ENCODE measurements around the gene RNF43. TPM values are rescaled to one million over a fixed set of nuclear protein-coding genes. Genes with fewer than 3 reads are reported as not detected.
A peak's percentile ranks its signal among the peaks of the same experiment; 100 is the strongest.

Gene RNF43
- total RNA-seq (2014; rRNA removed; shearing (Covaris generic)) = 0.08 TPM in 1 of 2 replicates, not detected in the other

- Histone ChIP-seq H3K9me3 (replicated peaks) (no peaks in the 10 kb centered on the region), H3K27me3 (replicated peaks) (peaks cover 48% of the 10 kb centered on the region), H3K36me3 (no peaks in the 10 kb centered on the region)
These were observed at the start of gene RNF43 for GRCh38 chr17:58417300-58418092. Gene RNF43, minus strand, starts transcription at chr17:58417534. Its CDS starts 1,957 bp downstream, at chr17:58415577.

GRCh38 chr17:58455491-58455890 is 38.2 kb upstream of the RNF43 start:
- Histone ChIP-seq H3K27me3 (replicated peaks) (peaks cover 14% of the 10 kb centered on the region; the same call in 1 of the 2 replicates), H3K4me3 (no peak overlapping the region), H3K27ac (no peak overlapping the region), H3K4me1 (replicated peaks) (no peaks in the 10 kb centered on the region), H3K36me3 (no peaks in the 10 kb centered on the region), H3K9me3 (replicated peaks) (no peaks in the 10 kb centered on the region)
- no peak for DNase-seq (ENCODE audit: low read depth in 1 of 2, low spot score in 2 of 2)

More at GRCh38 chr17:58417300-58418092, at the start of gene RNF43:
- H3K4me3 ChIP-seq = no peak within 1 kb of the TSS
- DNase-seq (ENCODE audit: low read depth in 1 of 2, low spot score in 2 of 2) = peak; percentile 75 to 76
- H3K4me1 ChIP-seq (replicated peaks) = no peaks in the 10 kb centered on the region
- no peak within 1 kb of the TSS for H3K27ac ChIP-seq

- peak; percentile 38 to 57 for DNase-seq (ENCODE audit: low read depth in 1 of 2, low spot score in 2 of 2)
- Histone ChIP-seq H3K4me1 (replicated peaks) (no peaks in the 10 kb centered on the region), H3K36me3 (no peaks in the 10 kb centered on the region), H3K27me3 (replicated peaks) (peaks cover 8% of the 10 kb centered on the region; the same call in 1 of the 2 replicates), H3K9me3 (replicated peaks) (no peaks in the 10 kb centered on the region), H3K4me3 (no peak overlapping the region), H3K27ac (no peak overlapping the region)
These were observed 35.4 kb upstream of the RNF43 start for GRCh38 chr17:58452738-58453137.

- Histone ChIP-seq H3K4me3 (no peak overlapping the region), H3K9me3 (replicated peaks) (no peaks in the 10 kb centered on the region), H3K4me1 (replicated peaks) (no peaks in the 10 kb centered on the region), H3K27ac (no peak overlapping the region), H3K27me3 (replicated peaks) (peaks cover 20% of the 10 kb centered on the region), H3K36me3 (no peaks in the 10 kb centered on the region)
- DNase-seq (ENCODE audit: low read depth in 1 of 2, low spot score in 2 of 2) = peak; percentile 65 to 78
These were observed 30.0 kb upstream of the RNF43 start for GRCh38 chr17:58447039-58447975.

GRCh38 chr17:58446086-58446485 is 28.8 kb upstream of the RNF43 start:
- no peak overlapping the region for H3K4me3 ChIP-seq
- peaks cover 26% of the 10 kb centered on the region for H3K27me3 ChIP-seq (replicated peaks)

GRCh38 chr17:58436805-58437239 is 19.5 kb upstream of the RNF43 start:
- Histone ChIP-seq H3K27ac (no peak overlapping the region), H3K9me3 (replicated peaks) (no peaks in the 10 kb centered on the region), H3K36me3 (no peaks in the 10 kb centered on the region), H3K4me3 (no peak overlapping the region), H3K27me3 (replicated peaks) (peaks cover 51% of the 10 kb centered on the region), H3K4me1 (replicated peaks) (no peaks in the 10 kb centered on the region)
- DNase-seq (ENCODE audit: low read depth in 1 of 2, low spot score in 2 of 2) = no peak

More at GRCh38 chr17:58446086-58446485, 28.8 kb upstream of the RNF43 start:
- Histone ChIP-seq H3K27ac (no peak overlapping the region), H3K36me3 (no peaks in the 10 kb centered on the region), H3K4me1 (replicated peaks) (no peaks in the 10 kb centered on the region), H3K9me3 (replicated peaks) (no peaks in the 10 kb centered on the region)
- DNase-seq (ENCODE audit: low read depth in 1 of 2, low spot score in 2 of 2) = no peak

- H3K36me3 ChIP-seq = no peaks in the 10 kb centered on the region
- DNase-seq (ENCODE audit: low read depth in 1 of 2, low spot score in 2 of 2) = no peak
- H3K4me3 ChIP-seq = no peak overlapping the region
- H3K9me3 ChIP-seq (replicated peaks) = no peaks in the 10 kb centered on the region
- H3K27ac ChIP-seq = no peak overlapping the region
- peaks cover 52% of the 10 kb centered on the region for H3K27me3 ChIP-seq (replicated peaks)
- no peaks in the 10 kb centered on the region for H3K4me1 ChIP-seq (replicated peaks)
These were observed 18.9 kb upstream of the RNF43 start for GRCh38 chr17:58436245-58436644.

GRCh38 chr17:58432806-58433573 is 15.7 kb upstream of the RNF43 start:
- Histone ChIP-seq H3K4me1 (replicated peaks) (no peaks in the 10 kb centered on the region), H3K4me3 (no peak overlapping the region), H3K9me3 (replicated peaks) (no peaks in the 10 kb centered on the region), H3K27ac (no peak overlapping the region), H3K27me3 (replicated peaks) (peaks cover 42% of the 10 kb centered on the region), H3K36me3 (no peaks in the 10 kb centered on the region)
- DNase-seq (ENCODE audit: low read depth in 1 of 2, low spot score in 2 of 2) = no peak

GRCh38 chr17:58427807-58428206 is 10.5 kb upstream of the RNF43 start:
- no peaks in the 10 kb centered on the region for H3K4me1 ChIP-seq (replicated peaks)
- no peak for DNase-seq (ENCODE audit: low read depth in 1 of 2, low spot score in 2 of 2)
- no peak overlapping the region for H3K4me3 ChIP-seq
- no peaks in the 10 kb centered on the region for H3K9me3 ChIP-seq (replicated peaks)
- no peak overlapping the region for H3K27ac ChIP-seq
- peaks cover 43% of the 10 kb centered on the region for H3K27me3 ChIP-seq (replicated peaks)
- H3K36me3 ChIP-seq = no peaks in the 10 kb centered on the region

- no peaks in the 10 kb centered on the region for H3K36me3 ChIP-seq
- H3K27me3 ChIP-seq (replicated peaks) = peaks cover 58% of the 10 kb centered on the region
- H3K4me1 ChIP-seq (replicated peaks) = no peaks in the 10 kb centered on the region
- no peak for DNase-seq (ENCODE audit: low read depth in 1 of 2, low spot score in 2 of 2)
- no peak overlapping the region for H3K27ac ChIP-seq
- H3K4me3 ChIP-seq = no peak overlapping the region
- no peaks in the 10 kb centered on the region for H3K9me3 ChIP-seq (replicated peaks)
These were observed 4.4 kb upstream of the RNF43 start for GRCh38 chr17:58421711-58422110.

GRCh38 chr17:58420827-58421226 is 3.5 kb upstream of the RNF43 start:
- Histone ChIP-seq H3K36me3 (no peaks in the 10 kb centered on the region), H3K4me3 (no peak overlapping the region), H3K27ac (no peak overlapping the region), H3K9me3 (replicated peaks) (no peaks in the 10 kb centered on the region), H3K4me1 (replicated peaks) (no peaks in the 10 kb centered on the region), H3K27me3 (replicated peaks) (peaks cover 58% of the 10 kb centered on the region)
- DNase-seq (ENCODE audit: low read depth in 1 of 2, low spot score in 2 of 2) = no peak

- no peaks in the 10 kb centered on the region for H3K4me1 ChIP-seq (replicated peaks)
These were observed 416 bp downstream of the RNF43 start for GRCh38 chr17:58416937-58417299.

GRCh38 chr17:58416396-58416795 is 938 bp downstream of the RNF43 start:
- Histone ChIP-seq H3K27ac (no peak overlapping the region), H3K4me1 (replicated peaks) (no peaks in the 10 kb centered on the region), H3K27me3 (replicated peaks) (peaks cover 38% of the 10 kb centered on the region), H3K9me3 (replicated peaks) (no peaks in the 10 kb centered on the region), H3K36me3 (no peaks in the 10 kb centered on the region), H3K4me3 (no peak overlapping the region)
- no peak for DNase-seq (ENCODE audit: low read depth in 1 of 2, low spot score in 2 of 2)

More at GRCh38 chr17:58416937-58417299, 416 bp downstream of the RNF43 start:
- DNase-seq (ENCODE audit: low read depth in 1 of 2, low spot score in 2 of 2) = no peak
- peaks cover 43% of the 10 kb centered on the region for H3K27me3 ChIP-seq (replicated peaks)
- H3K27ac ChIP-seq = no peak overlapping the region
- H3K4me3 ChIP-seq = no peak overlapping the region
- no peaks in the 10 kb centered on the region for H3K36me3 ChIP-seq
- no peaks in the 10 kb centered on the region for H3K9me3 ChIP-seq (replicated peaks)
